NCI-H345 (cell line): ENCODE measurements around the gene BPIFA1.
A peak's percentile ranks its signal among the peaks of the same experiment; 100 is the strongest.

Experiments used
- DNase-seq: peaks from one replicate; lab custom pipeline; 2025; lab: John Stamatoyannopoulos, UW

The BPIFA1 gene

GRCh38 chr20:33277471-33278441 lies 42.0 kb downstream of the BPIFA1 start:
- DNase-seq: no peak

GRCh38 chr20:33278700-33279099 lies 42.9 kb downstream of the BPIFA1 start:
- no peak for DNase-seq

GRCh38 chr20:33279261-33279910 lies 43.6 kb downstream of the BPIFA1 start:
- DNase-seq: no peak

GRCh38 chr20:33280000-33280680 lies 44.3 kb downstream of the BPIFA1 start:
- no peak for DNase-seq

- no peak for DNase-seq
These were observed 45.0 kb downstream of the BPIFA1 start for GRCh38 chr20:33280775-33281174.

GRCh38 chr20:33281550-33282146 lies 45.9 kb downstream of the BPIFA1 start:
- DNase-seq: no peak

- DNase-seq: no peak
These were observed 46.6 kb downstream of the BPIFA1 start for GRCh38 chr20:33282196-33282934.

- DNase-seq: no peak
These were observed 47.3 kb downstream of the BPIFA1 start, which contains the start of gene BPIFB1 for GRCh38 chr20:33282991-33283555. BPIFB1 (plus strand) TSS chr20:33283214; CDS start chr20:33286074, 2,860 bp downstream.

- no peak for DNase-seq
These were observed 48.5 kb downstream of the BPIFA1 start for GRCh38 chr20:33284284-33284683.

GRCh38 chr20:33284937-33285336 lies 49.1 kb downstream of the BPIFA1 start:
- DNase-seq: no peak

GRCh38 chr20:33285861-33286495 lies 50.2 kb downstream of the BPIFA1 start:
- DNase-seq: no peak

GRCh38 chr20:33287884-33288283 lies 52.1 kb downstream of the BPIFA1 start:
- DNase-seq: no peak

- no peak for DNase-seq
These were observed 55.1 kb downstream of the BPIFA1 start for GRCh38 chr20:33290852-33291251.

GRCh38 chr20:33291416-33291815 lies 55.6 kb downstream of the BPIFA1 start:
- DNase-seq: no peak

- peak; percentile 40 for DNase-seq
These were observed 56.1 kb downstream of the BPIFA1 start for GRCh38 chr20:33291830-33292355.
